Body of pancreas (tissue), 4 donors: ENCODE measurements around the gene GRIN1. TPM values are rescaled to one million over a fixed set of nuclear protein-coding genes. Genes with fewer than 3 reads are reported as not detected.

Experiments
- ATAC-seq: fragments of 150-250 bp; one replicate; pipeline ENCODE4 v1.9.1; 2016
- DNase-seq, 4 donors: peaks; one replicate each; pipeline ENCODE4 v3.0.0-alpha.2; 2019
- H3K27ac ChIP-seq, 4 donors: fragments of 200-600 bp; sonication (generic); 1 replicate in 3 of 4; 2 replicates in 1 of 4; pipeline versions ENCODE4 v1.5.1 to v1.6.1; 2016 to 2019; ENCODE audit warnings: mild to moderate bottlenecking in 1 of 4, mixed read lengths in 1 of 4, moderate library complexity in 1 of 4
- H3K27me3 ChIP-seq, 2 donors: fragments of 200-600 bp; sonication (generic); one replicate each; pipeline ENCODE4 v1.6.0; 2016; ENCODE audit warnings: mild to moderate bottlenecking in 1 of 2
- H3K36me3 ChIP-seq, 2 donors: fragments of 200-600 bp; sonication (generic); replicated peaks in 1 of 2; 2 replicates each; pipeline ENCODE4 v1.5.1; 2016; ENCODE audit warnings: low read depth in 2 of 2; ENCODE audit not compliant: insufficient read depth in 1 of 2
- H3K4me1 ChIP-seq: fragments of 200-600 bp; sonication (generic); one replicate; pipeline ENCODE4 v1.6.0; 2016
- H3K4me3 ChIP-seq, 2 donors: fragments of 200-600 bp; sonication (generic); 1 replicate in 1 of 2; 2 replicates in 1 of 2; pipeline ENCODE4 v1.5.1; 2016 to 2019
- H3K9me3 ChIP-seq, 3 donors: fragments of 200-600 bp; sonication (generic); 1 replicate in 2 of 3; 2 replicates in 1 of 3; pipeline ENCODE4 v1.5.1; 2016
- CTCF ChIP-seq, 7 experiments: fragments of 450-650 bp in 4 of 7; fragments of 200-600 bp in 3 of 7; sonication (generic) in 3 of 7; IDR thresholded peaks; one replicate each; pipeline ENCODE4 v1.5.1; 2016 to 2019; ENCODE audit warnings: antibody characterized with exemption in 7 of 7
- POLR2A ChIP-seq, 3 donors: fragments of 450-650 bp; IDR thresholded peaks; one replicate each; pipeline ENCODE4 v1.6.1; 2016; ENCODE audit warnings: antibody characterized with exemption in 3 of 3, mild to moderate bottlenecking in 2 of 3
- WGBS, 2 donors: methylation state at CpG; one replicate each; pipeline ENCODE4 v1.1.5; 2017; 5-methylcytosine and 5-hydroxymethylcytosine counted together
- intact Hi-C: fragments of 100-400 bp; cut with DNase I; formaldehyde crosslinking; loops from one replicate; pipeline ENCODE4 v1.15.1; 2023
- microRNA-seq, 2 donors: library from miRNA; unstranded; fragments of <30 nt; microRNA quantifications; one replicate each; pipeline ENCODE4, GENCODE V29; 2016; ENCODE audit warnings: borderline number of aligned reads in 2 of 2, borderline replicate concordance in 2 of 2
- small RNA-seq: library from RNA; depleted of rRNA; stranded (forward); fragments of <200 nt; gene quantifications from one replicate; pipeline ENCODE3, GENCODE V24; 2016
- total RNA-seq, 2 donors: library from RNA; depleted of rRNA; stranded (reverse); fragments of >200 nt; gene quantifications; one replicate each; pipeline ENCODE4 v1.1.0, GENCODE V29; 2016

Gene GRIN1
- total RNA-seq, 2 donors from 2014 or later = not detected

- Histone ChIP-seq H3K27me3 (no peaks in the 10 kb centered on the region), H3K27ac (peak overlapping the region; percentile 79 to 84 (median 82)), H3K36me3 (no peaks in the 10 kb centered on the region), H3K9me3 (no peaks in the 10 kb centered on the region), H3K4me3 (peak overlapping the region in 1 of 2 donors; percentile 21), H3K4me1 (peaks cover 47% of the 10 kb centered on the region)
- peak; percentile 88 to 94 (median 94) for DNase-seq
- TF ChIP-seq CTCF (IDR thresholded peaks at IDR 0.05) (peak in 4 of 7 experiments; percentile 26 to 41 (median 32)), POLR2A (IDR thresholded peaks at IDR 0.05) (peak; percentile 77 to 85 (median 79))
- intact Hi-C loops = no loop called here
- WGBS, 2 donors = 37 to 56% methylated on average over 8 to 36 of the region's 36 CpGs
- peak; percentile 75 for ATAC-seq
These were observed 78.6 kb downstream of the GRIN1 start for GRCh38 chr9:137217276-137218211.

- WGBS, 2 donors = 49% methylated on average over 30 of the region's 30 CpGs; no CpG with 5 or more reads in 1 of the 2 donors
- H3K27me3 ChIP-seq = no peaks in the 10 kb centered on the region
- peaks cover 54% of the 10 kb centered on the region for H3K4me1 ChIP-seq
- no peaks in the 10 kb centered on the region for H3K9me3 ChIP-seq
- TF ChIP-seq POLR2A (IDR thresholded peaks at IDR 0.05) (no peak), CTCF (IDR thresholded peaks at IDR 0.05) (no peak)
- no peak for DNase-seq
- intact Hi-C loops = no loop called here
- ATAC-seq = no peak
- H3K27ac ChIP-seq = peak overlapping the region; percentile 79 to 84 (median 82)
- no peaks in the 10 kb centered on the region for H3K36me3 ChIP-seq
- peak overlapping the region in 1 of 2 donors; percentile 21 for H3K4me3 ChIP-seq
These were observed 79.3 kb downstream of the GRIN1 start for GRCh38 chr9:137218212-137218753.

Small RNA genes within 50 kb of the gene (microRNA-seq; reads per million reads assigned to microRNA genes)
- gene MIR3621 = 0 reads per million in 2 donors

Small RNA genes within 50 kb of the gene (small RNA-seq; reads per million reads assigned to genes)
- gene MIR3621 (not detected), gene RF00153 (not detected)

Other genes starting within 250 kb of the GRIN1 start
- gene FBXW5, start 194.4 kb upstream of the GRIN1 start, total RNA-seq = 100 to 1,000 TPM; 156 to 161 TPM
- gene C8G, start 193.9 kb upstream of the GRIN1 start, total RNA-seq = not detected
- gene LCN12, start 186.9 kb upstream of the GRIN1 start, total RNA-seq = 1 to 10 TPM; 1.3 to 4.9 TPM
- gene PTGDS, start 161.7 kb upstream of the GRIN1 start, total RNA-seq = 10 to 100 TPM; 17.8 to 48.0 TPM
- not detected for gene LCNL1, start 156.2 kb upstream of the GRIN1 start, total RNA-seq
- 10 to 100 TPM; 34.0 to 97.2 TPM for gene PAXX, start 146.7 kb upstream of the GRIN1 start, total RNA-seq
- 1 to 10 TPM in 1 of 2 donors, not detected in 1; 2.0 TPM for gene CLIC3, start 142.6 kb upstream of the GRIN1 start, total RNA-seq
- gene ABCA2, start 110.9 kb upstream of the GRIN1 start, total RNA-seq = 10 to 100 TPM; 28.7 to 29.6 TPM
- gene FUT7, start 107.1 kb upstream of the GRIN1 start, total RNA-seq = not detected
- 100 to 1,000 TPM in 1 of 2 donors, 10 to 100 TPM in 1; 72.1 to 105 TPM for gene NPDC1, start 93.0 kb upstream of the GRIN1 start, total RNA-seq
- gene ENTPD2, start 85.1 kb upstream of the GRIN1 start, total RNA-seq = 1 to 10 TPM; 1.3 to 1.6 TPM
- gene SAPCD2, start 68.6 kb upstream of the GRIN1 start, total RNA-seq = under 1 TPM; 0.66 to 0.78 TPM
- gene UAP1L1, start 61.6 kb upstream of the GRIN1 start, total RNA-seq = 1 to 10 TPM; 7.8 to 8.2 TPM
- gene MAN1B1, start 52.2 kb upstream of the GRIN1 start, total RNA-seq = 10 to 100 TPM; 32.6 to 34.2 TPM
- 100 to 1,000 TPM; 137 to 171 TPM for gene DPP7, start 24.4 kb upstream of the GRIN1 start, total RNA-seq
- gene LRRC26, start 30.9 kb downstream of the GRIN1 start, total RNA-seq = 1 to 10 TPM in 1 of 2 donors, not detected in 1; 1.3 TPM
- not detected for gene TMEM210, start 32.9 kb downstream of the GRIN1 start, total RNA-seq
- gene ANAPC2, start 49.4 kb downstream of the GRIN1 start, total RNA-seq = 10 to 100 TPM; 24.1 to 51.7 TPM
- gene SSNA1, start 49.5 kb downstream of the GRIN1 start, total RNA-seq = 10 to 100 TPM; 62.3 to 79.1 TPM
- gene TPRN, start 61.6 kb downstream of the GRIN1 start, total RNA-seq = 10 to 100 TPM; 90.0 to 91.3 TPM
- gene TMEM203, start 66.5 kb downstream of the GRIN1 start, total RNA-seq = 10 to 100 TPM; 11.9 to 18.1 TPM
- gene NDOR1, start 66.5 kb downstream of the GRIN1 start, total RNA-seq = 10 to 100 TPM; 17.1 to 22.7 TPM
- gene RNF208, start 83.1 kb downstream of the GRIN1 start, total RNA-seq = 10 to 100 TPM in 1 of 2 donors, under 1 TPM in 1; 0.78 to 14.5 TPM
- not detected for gene CYSRT1, start 86.0 kb downstream of the GRIN1 start, total RNA-seq
- under 1 TPM in 1 of 2 donors, not detected in 1; 0.26 TPM for gene RNF224, start 88.3 kb downstream of the GRIN1 start, total RNA-seq
- gene SLC34A3, start 91.7 kb downstream of the GRIN1 start, total RNA-seq = under 1 TPM in 1 of 2 donors, not detected in 1; 0.33 TPM
- 100 to 1,000 TPM in 1 of 2 donors, 10 to 100 TPM in 1; 79.1 to 171 TPM for gene TUBB4B, start 102.1 kb downstream of the GRIN1 start, total RNA-seq
- gene STPG3, start 112.1 kb downstream of the GRIN1 start, total RNA-seq = not detected
- 10 to 100 TPM; 31.3 to 34.2 TPM for gene NELFB, start 116.2 kb downstream of the GRIN1 start, total RNA-seq
- 10 to 100 TPM in 1 of 2 donors, 1 to 10 TPM in 1; 9.9 to 12.2 TPM for gene TOR4A, start 138.6 kb downstream of the GRIN1 start, total RNA-seq
- 10 to 100 TPM; 18.4 to 24.4 TPM for gene NRARP, start 163.1 kb downstream of the GRIN1 start, total RNA-seq